Astrocyte (in vitro differentiated cells and primary cell): ENCODE results near the gene STON2. TPM values are rescaled to one million over a fixed set of nuclear protein-coding genes. Genes with fewer than 3 reads are reported as not detected.

ENCODE experiments used
- DNase-seq: peaks from one replicate; pipeline ENCODE4 v3.0.0-alpha.2; 2010; ENCODE audit warnings: low read depth
- FAIRE-seq: peaks from 2 replicates; lab custom pipeline; 2011; peaks lifted over from hg19 to GRCh38; lab: Jason Lieb, UNC
- H2AFZ ChIP-seq: 2 replicates; pipeline ENCODE4 v1.6.0; 2012; ENCODE audit warnings: low read depth, low read length, inconsistent platforms
- H3K27ac ChIP-seq: 2 replicates; pipeline ENCODE4 v1.5.1; 2011; ENCODE audit warnings: low read depth, low read length, inconsistent platforms
- H3K27me3 ChIP-seq: 2 replicates; pipeline ENCODE4 v1.6.0; 2011; ENCODE audit warnings: low read length, inconsistent platforms; ENCODE audit not compliant: insufficient read depth
- H3K36me3 ChIP-seq: 2 replicates; pipeline ENCODE4 v1.5.1; 2011; ENCODE audit warnings: low read length, inconsistent platforms; ENCODE audit not compliant: insufficient read depth
- H3K4me1 ChIP-seq: 2 replicates; pipeline ENCODE4 v1.5.1; 2011; ENCODE audit warnings: low read length, inconsistent platforms; ENCODE audit not compliant: insufficient read depth
- H3K4me2 ChIP-seq: 2 replicates; pipeline ENCODE4 v1.6.0; 2012; ENCODE audit warnings: low read length, inconsistent platforms
- H3K4me3 ChIP-seq: 2 replicates; pipeline ENCODE4 v1.5.1; 2011; ENCODE audit warnings: low read depth, mild to moderate bottlenecking, low read length, inconsistent platforms; ENCODE audit not compliant: insufficient read depth
- H3K79me2 ChIP-seq: 2 replicates; pipeline ENCODE4 v1.6.0; 2012; ENCODE audit warnings: mild to moderate bottlenecking, low read length, inconsistent platforms; ENCODE audit not compliant: insufficient read depth
- H3K9ac ChIP-seq: 2 replicates; pipeline ENCODE4 v1.6.0; 2012; ENCODE audit warnings: mild to moderate bottlenecking, low read length, inconsistent platforms
- H3K9me3 ChIP-seq: 2 replicates; pipeline ENCODE4 v1.5.1; 2012; ENCODE audit warnings: low read depth, mild to moderate bottlenecking, low read length, inconsistent platforms; ENCODE audit not compliant: insufficient read depth
- H4K20me1 ChIP-seq: 2 replicates; pipeline ENCODE4 v1.6.0; 2012; ENCODE audit warnings: low read length, inconsistent platforms; ENCODE audit not compliant: insufficient read depth
- H3K27ac Mint-ChIP-seq: one replicate; pipeline ENCODE4 v1.8.0; 2021; ENCODE audit warnings: mild to moderate bottlenecking, mixed read lengths; ENCODE audit not compliant: unreplicated experiment
- H3K27me3 Mint-ChIP-seq: one replicate; pipeline ENCODE4 v1.8.0; 2021; ENCODE audit warnings: low read depth, mixed read lengths; ENCODE audit not compliant: unreplicated experiment
- H3K36me3 Mint-ChIP-seq: one replicate; pipeline ENCODE4 v1.8.0; 2021; ENCODE audit warnings: low read depth, mixed read lengths; ENCODE audit not compliant: unreplicated experiment
- H3K4me1 Mint-ChIP-seq: one replicate; pipeline ENCODE4 v1.8.0; 2021; ENCODE audit warnings: low read depth, mixed read lengths; ENCODE audit not compliant: unreplicated experiment
- H3K4me3 Mint-ChIP-seq: one replicate; pipeline ENCODE4 v1.8.0; 2021; ENCODE audit warnings: mild to moderate bottlenecking, moderate library complexity, mixed read lengths; ENCODE audit not compliant: unreplicated experiment
- H3K9me3 Mint-ChIP-seq: one replicate; pipeline ENCODE4 v1.8.0; 2021; ENCODE audit warnings: mild to moderate bottlenecking, mixed read lengths; ENCODE audit not compliant: unreplicated experiment
- EZH2 ChIP-seq: IDR thresholded peaks from 2 replicates; pipeline ENCODE4 v1.6.1; 2012; ENCODE audit warnings: mild to moderate bottlenecking, low read length, inconsistent platforms; ENCODE audit not compliant: insufficient read depth
- total RNA-seq: library from RNA; stranded (reverse); gene quantifications from 2 replicates; pipeline ENCODE4 v1.2.1, GENCODE V29; 2021
- TF ChIP-seq, protein P1 (sequence below): IDR thresholded peaks from 2 replicates; pipeline ENCODE4 v1.5.1; 2011; ENCODE audit warnings: low read depth, mild to moderate bottlenecking, inconsistent platforms, low read length, moderate library complexity; ENCODE audit not compliant: insufficient read depth

STON2 gene
- total RNA-seq, 1 donor from 2014 or later = 52.9 TPM

DNA sequence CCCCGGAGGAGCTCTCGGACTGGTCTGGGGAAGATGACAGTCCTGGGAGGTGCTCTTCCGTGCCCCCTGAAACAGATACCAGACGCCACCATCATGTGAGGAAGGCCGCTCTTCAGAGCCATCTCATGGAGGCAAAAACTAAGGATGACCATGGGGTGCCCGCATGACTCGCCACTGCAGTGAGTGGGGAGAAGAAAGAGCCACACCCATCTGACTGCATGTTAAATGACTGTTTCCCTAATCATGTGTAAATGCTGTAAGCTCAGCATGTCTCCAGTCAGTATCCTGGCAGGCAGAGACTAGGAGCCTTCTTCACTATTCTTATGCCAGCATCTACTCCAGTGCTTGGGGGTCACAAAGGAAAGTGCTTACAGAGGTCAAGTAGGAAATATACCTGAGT is 4.0 kb downstream of the STON2 start:
- Histone ChIP-seq H3K4me1 (peaks cover 14% of the 10 kb centered on the region), H3K9ac (no peak overlapping the region), H3K9me3 (peaks cover 2% of the 10 kb centered on the region), H3K4me3 (no peak overlapping the region), H4K20me1 (no peaks in the 10 kb centered on the region), H3K4me2 (no peak overlapping the region), H3K27ac (no peak overlapping the region), H2AFZ (no peak overlapping the region), H3K36me3 (no peaks in the 10 kb centered on the region), H3K79me2 (no peaks in the 10 kb centered on the region), H3K27me3 (peaks cover 16% of the 10 kb centered on the region)
- FAIRE-seq (no peak), DNase-seq (no peak)
- Mint-ChIP-seq H3K36me3 (no peaks in the 10 kb centered on the region), H3K9me3 (no peaks in the 10 kb centered on the region), H3K4me1 (peaks cover 16% of the 10 kb centered on the region), H3K27ac (no peak overlapping the region), H3K4me3 (no peak overlapping the region), H3K27me3 (no peaks in the 10 kb centered on the region)
- TF ChIP-seq, protein P1, sequence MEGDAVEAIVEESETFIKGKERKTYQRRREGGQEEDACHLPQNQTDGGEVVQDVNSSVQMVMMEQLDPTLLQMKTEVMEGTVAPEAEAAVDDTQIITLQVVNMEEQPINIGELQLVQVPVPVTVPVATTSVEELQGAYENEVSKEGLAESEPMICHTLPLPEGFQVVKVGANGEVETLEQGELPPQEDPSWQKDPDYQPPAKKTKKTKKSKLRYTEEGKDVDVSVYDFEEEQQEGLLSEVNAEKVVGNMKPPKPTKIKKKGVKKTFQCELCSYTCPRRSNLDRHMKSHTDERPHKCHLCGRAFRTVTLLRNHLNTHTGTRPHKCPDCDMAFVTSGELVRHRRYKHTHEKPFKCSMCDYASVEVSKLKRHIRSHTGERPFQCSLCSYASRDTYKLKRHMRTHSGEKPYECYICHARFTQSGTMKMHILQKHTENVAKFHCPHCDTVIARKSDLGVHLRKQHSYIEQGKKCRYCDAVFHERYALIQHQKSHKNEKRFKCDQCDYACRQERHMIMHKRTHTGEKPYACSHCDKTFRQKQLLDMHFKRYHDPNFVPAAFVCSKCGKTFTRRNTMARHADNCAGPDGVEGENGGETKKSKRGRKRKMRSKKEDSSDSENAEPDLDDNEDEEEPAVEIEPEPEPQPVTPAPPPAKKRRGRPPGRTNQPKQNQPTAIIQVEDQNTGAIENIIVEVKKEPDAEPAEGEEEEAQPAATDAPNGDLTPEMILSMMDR = no peak
- TF ChIP-seq EZH2 = no peak

- Mint-ChIP-seq H3K9me3 (no peaks in the 10 kb centered on the region), H3K4me1 (peaks cover 4% of the 10 kb centered on the region), H3K36me3 (no peaks in the 10 kb centered on the region), H3K4me3 (no peak overlapping the region), H3K27ac (no peak overlapping the region), H3K27me3 (no peaks in the 10 kb centered on the region)
- H3K27ac ChIP-seq = no peak overlapping the region
- H3K9me3 ChIP-seq = peaks cover 2% of the 10 kb centered on the region
- peaks cover 17% of the 10 kb centered on the region for H3K27me3 ChIP-seq
- H3K36me3 ChIP-seq = no peaks in the 10 kb centered on the region
- no peak overlapping the region for H2AFZ ChIP-seq
- no peak for DNase-seq
- no peak overlapping the region for H3K4me3 ChIP-seq
- H4K20me1 ChIP-seq = no peaks in the 10 kb centered on the region
- H3K9ac ChIP-seq = no peak overlapping the region
- FAIRE-seq = no peak
- TF ChIP-seq EZH2 = no peak
- TF ChIP-seq, protein P1 = no peak
- H3K4me2 ChIP-seq = no peak overlapping the region
- no peaks in the 10 kb centered on the region for H3K79me2 ChIP-seq
- H3K4me1 ChIP-seq = peaks cover under 1% of the 10 kb centered on the region
These were observed 5.4 kb downstream of the STON2 start for GRCh38 chr14:81394739-81395138.

- Histone ChIP-seq H3K36me3 (no peaks in the 10 kb centered on the region), H3K9ac (no peak overlapping the region), H3K27ac (no peak overlapping the region), H3K4me1 (no peaks in the 10 kb centered on the region), H2AFZ (no peak overlapping the region), H3K4me3 (no peak overlapping the region), H3K9me3 (peaks cover 2% of the 10 kb centered on the region), H3K27me3 (peaks cover 14% of the 10 kb centered on the region), H4K20me1 (no peaks in the 10 kb centered on the region), H3K4me2 (no peak overlapping the region), H3K79me2 (no peaks in the 10 kb centered on the region)
- FAIRE-seq (no peak), DNase-seq (no peak)
- H3K4me1 Mint-ChIP-seq = peaks cover 2% of the 10 kb centered on the region
- no peak overlapping the region for H3K4me3 Mint-ChIP-seq
- TF ChIP-seq, protein P1 = no peak
- TF ChIP-seq EZH2 = no peak
- H3K27ac Mint-ChIP-seq = no peak overlapping the region
- H3K27me3 Mint-ChIP-seq = no peaks in the 10 kb centered on the region
- H3K9me3 Mint-ChIP-seq = peaks cover 5% of the 10 kb centered on the region
- H3K36me3 Mint-ChIP-seq = no peaks in the 10 kb centered on the region
These were observed 7.0 kb downstream of the STON2 start for GRCh38 chr14:81392976-81393643.
